LNCaP clone FGC (cell line): ENCODE data around the gene PRR20D.
"Not testable (repeated sequence)": the region's sequence is repeated elsewhere in the genome, so short reads cannot be mapped to it uniquely, and the experiment has no call there.

Experiments
- DNase-seq: peaks from one replicate; pipeline ENCODE4 v3.0.0-alpha.2; 2011; ENCODE audit warnings: low read depth
- H3K4me3 ChIP-seq: 2 replicates; pipeline ENCODE4 v1.5.1; 2011; ENCODE audit warnings: mild to moderate bottlenecking, low read depth, low read length, control low read depth
- CTCF ChIP-seq: IDR thresholded peaks from 2 replicates; pipeline ENCODE4 v1.5.1; 2012; ENCODE audit warnings: mild to moderate bottlenecking; ENCODE audit not compliant: control insufficient read depth, insufficient read depth; ENCODE audit errors: extremely low read depth

Gene PRR20D

GRCh38 chr13:57153761-57154160, 6.7 kb upstream of the PRR20D start, which contains the start of gene PRR20C:
Gene PRR20C (plus strand): TSS chr13:57154061. CDS start chr13:57154448, 387 bp downstream.
- DNase-seq, H3K4me3 ChIP-seq: not testable (repeated sequence)

- not testable (repeated sequence) for DNase-seq, H3K4me3 ChIP-seq
Observed at GRCh38 chr13:57166897-57167296, 6.5 kb downstream of the PRR20D start, which contains the start of gene PRR20E. Gene PRR20E (plus strand): TSS chr13:57167197. CDS start chr13:57167584, 387 bp downstream.

GRCh38 chr13:57191667-57192066, 31.2 kb downstream of the PRR20D start:
- DNase-seq, result no peak
- H3K4me3 ChIP-seq, result no peak overlapping the region
- TF ChIP-seq CTCF, result no peak

- DNase-seq, result no peak
- TF ChIP-seq CTCF, result no peak
- no peak overlapping the region for H3K4me3 ChIP-seq
Observed at GRCh38 chr13:57212989-57213388, 52.6 kb downstream of the PRR20D start.
